DOHH2 (cell line): ENCODE results near the gene RAB3D.
"Not testable (repeated sequence)": the region's sequence is repeated elsewhere in the genome, so short reads cannot be mapped to it uniquely, and the experiment has no call there.

Source experiments
- EZH2phosphoT487 ChIP-seq: fragments of 200-600 bp; sonication (generic); IDR thresholded peaks from 2 replicates; pipeline ENCODE4 v1.6.1; 2017; ENCODE audit warnings: borderline replicate concordance, mild to moderate bottlenecking, antibody characterized with exemption, low read length, moderate library complexity, mixed read lengths
- TF ChIP-seq, protein P1 (sequence below): fragments of 200-600 bp; sonication (generic); IDR thresholded peaks from one replicate; pipeline ENCODE4 v1.5.1; 2014; ENCODE audit warnings: antibody characterized with exemption, mild to moderate bottlenecking, low read depth, low read length; ENCODE audit not compliant: poor library complexity, severe bottlenecking

DNA sequence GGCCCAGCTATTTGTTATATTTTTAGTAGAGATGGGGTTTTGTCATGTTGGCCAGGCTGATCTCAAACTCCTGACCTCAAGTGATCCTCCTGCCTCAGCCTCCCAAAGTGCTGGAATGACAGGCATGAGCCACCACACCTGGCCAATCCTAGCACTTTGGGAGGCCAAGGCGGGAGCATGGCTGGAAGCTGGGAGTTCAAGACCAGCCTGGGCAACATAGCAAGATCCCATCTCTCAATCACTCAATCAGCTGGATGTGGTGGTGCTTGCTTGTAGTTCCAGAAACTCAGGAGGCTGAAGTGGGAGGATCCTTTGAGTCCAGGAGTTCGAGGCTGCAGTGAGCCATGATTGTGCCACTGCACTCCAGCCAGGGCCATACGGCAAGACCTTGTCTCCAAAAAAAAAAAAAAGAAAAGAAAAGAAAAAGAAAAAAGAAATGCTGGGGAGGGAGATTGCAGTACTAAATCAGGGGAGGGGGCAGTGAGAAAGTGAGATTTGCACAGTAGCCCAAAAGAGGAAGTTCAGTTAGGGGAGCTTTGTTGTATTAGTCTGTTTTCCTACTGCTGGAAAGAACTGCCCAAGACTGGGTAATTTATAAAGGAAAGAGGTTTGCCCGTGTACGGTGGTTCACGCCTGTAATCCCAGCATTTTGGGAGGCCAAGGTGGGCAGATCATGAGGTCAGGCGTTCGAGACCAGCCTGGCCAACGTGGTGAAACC is 19.0 kb downstream of the RAB3D start:
- TF ChIP-seq, protein P1, sequence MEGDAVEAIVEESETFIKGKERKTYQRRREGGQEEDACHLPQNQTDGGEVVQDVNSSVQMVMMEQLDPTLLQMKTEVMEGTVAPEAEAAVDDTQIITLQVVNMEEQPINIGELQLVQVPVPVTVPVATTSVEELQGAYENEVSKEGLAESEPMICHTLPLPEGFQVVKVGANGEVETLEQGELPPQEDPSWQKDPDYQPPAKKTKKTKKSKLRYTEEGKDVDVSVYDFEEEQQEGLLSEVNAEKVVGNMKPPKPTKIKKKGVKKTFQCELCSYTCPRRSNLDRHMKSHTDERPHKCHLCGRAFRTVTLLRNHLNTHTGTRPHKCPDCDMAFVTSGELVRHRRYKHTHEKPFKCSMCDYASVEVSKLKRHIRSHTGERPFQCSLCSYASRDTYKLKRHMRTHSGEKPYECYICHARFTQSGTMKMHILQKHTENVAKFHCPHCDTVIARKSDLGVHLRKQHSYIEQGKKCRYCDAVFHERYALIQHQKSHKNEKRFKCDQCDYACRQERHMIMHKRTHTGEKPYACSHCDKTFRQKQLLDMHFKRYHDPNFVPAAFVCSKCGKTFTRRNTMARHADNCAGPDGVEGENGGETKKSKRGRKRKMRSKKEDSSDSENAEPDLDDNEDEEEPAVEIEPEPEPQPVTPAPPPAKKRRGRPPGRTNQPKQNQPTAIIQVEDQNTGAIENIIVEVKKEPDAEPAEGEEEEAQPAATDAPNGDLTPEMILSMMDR: not testable (repeated sequence)
- not testable (repeated sequence) for TF ChIP-seq EZH2phosphoT487
